ENCODE results near the gene ANKRD13B.

- TF ChIP-seq CTCF (IDR thresholded peaks at IDR 0.05) (no peak), KDM5A (IDR thresholded peaks at IDR 0.05) (no peak), BHLHE40 (IDR thresholded peaks at IDR 0.05; ENCODE audit: low read depth, low read length) (no peak), POLR2A (IDR thresholded peaks at IDR 0.05; ENCODE audit: low read length) (no peak), EP300 (IDR thresholded peaks at IDR 0.05) (no peak), JUN (IDR thresholded peaks at IDR 0.05) (no peak), RAD21 (conservative IDR thresholded peaks at IDR 0.05 in 1 of 2, IDR thresholded peaks at IDR 0.05 in 1 of 2) (no peak), RCOR1 (IDR thresholded peaks at IDR 0.05; ENCODE audit: low read depth, low read length) (no peak), POLR2AphosphoS2 (conservative IDR thresholded peaks at IDR 0.05; ENCODE audit: low read length) (no peak), MYC (IDR thresholded peaks at IDR 0.05; ENCODE audit: borderline replicate concordance, low read length) (no peak), REST (IDR thresholded peaks at IDR 0.05) (no peak), FOSL2 (IDR thresholded peaks at IDR 0.05) (no peak), FOSL2 (CRISPR knock-in tag; IDR thresholded peaks at IDR 0.05) (no peak), EHF (CRISPR knock-in tag; IDR thresholded peaks at IDR 0.05) (no peak), CHD2 (IDR thresholded peaks at IDR 0.05; ENCODE audit: low read length, partially characterized antibody) (no peak)
Observed at GRCh38 chr17:29608986-29609385, 16.1 kb downstream of the ANKRD13B start.
